Brain microvascular endothelial cell (primary cell): ENCODE data around the gene ELL2.

Experiments used
- DNase-seq: peaks from one replicate; pipeline ENCODE4 v3.0.0-alpha.2; 2020
- H3K27ac ChIP-seq: fragments of 250-450 bp; sonication (Bioruptor Pico); 2 replicates; pipeline ENCODE4 v1.5.1; 2020; ENCODE audit warnings: mild to moderate bottlenecking, moderate library complexity
- H3K27me3 ChIP-seq: fragments of 250-450 bp; sonication (Bioruptor Pico); replicated peaks from 2 replicates; pipeline ENCODE4 v1.5.1; 2020; ENCODE audit warnings: mild to moderate bottlenecking
- H3K36me3 ChIP-seq: fragments of 250-450 bp; sonication (Bioruptor Pico); replicated peaks from 2 replicates; pipeline ENCODE4 v1.5.1; 2020; ENCODE audit warnings: mild to moderate bottlenecking
- H3K4me3 ChIP-seq: 2 replicates; pipeline ENCODE4 v1.5.1; 2011; ENCODE audit warnings: low read depth, mild to moderate bottlenecking, control low read depth, low read length, moderate library complexity
- in situ Hi-C: cut with HindIII; loops from 2 replicates; pipeline ENCODE4 v1.10.0; 2017; ENCODE audit warnings: low sequenced_read_pairs, low pct_ligation_motif_present
- TF ChIP-seq, protein P1 (sequence below): IDR thresholded peaks from 2 replicates; pipeline ENCODE4 v1.5.1; 2011; ENCODE audit warnings: low read depth, mild to moderate bottlenecking, moderate library complexity, low read length, control low read depth, inconsistent platforms; ENCODE audit errors: missing control alignments

The ELL2 gene

DNA sequence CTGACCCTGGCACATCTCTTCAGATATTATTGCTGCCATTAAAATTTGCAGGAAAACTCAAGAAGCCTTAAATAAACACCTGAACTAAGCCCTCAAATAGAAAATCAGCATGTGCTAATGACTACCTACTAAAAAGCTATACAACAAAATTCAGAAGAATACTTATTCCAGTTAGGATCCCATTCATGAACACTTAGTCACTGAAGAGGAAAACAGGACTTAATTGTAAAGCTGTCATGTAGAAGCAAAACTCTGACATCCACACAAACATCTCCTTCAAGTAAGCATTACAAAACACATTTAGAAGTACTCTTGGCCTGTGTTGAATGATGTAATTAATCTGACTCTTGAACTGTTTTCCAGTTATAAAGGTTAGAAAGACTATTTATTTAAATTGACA, 19.9 kb downstream of the ELL2 start:
- in situ Hi-C loops = no loop called here
- TF ChIP-seq, protein P1, sequence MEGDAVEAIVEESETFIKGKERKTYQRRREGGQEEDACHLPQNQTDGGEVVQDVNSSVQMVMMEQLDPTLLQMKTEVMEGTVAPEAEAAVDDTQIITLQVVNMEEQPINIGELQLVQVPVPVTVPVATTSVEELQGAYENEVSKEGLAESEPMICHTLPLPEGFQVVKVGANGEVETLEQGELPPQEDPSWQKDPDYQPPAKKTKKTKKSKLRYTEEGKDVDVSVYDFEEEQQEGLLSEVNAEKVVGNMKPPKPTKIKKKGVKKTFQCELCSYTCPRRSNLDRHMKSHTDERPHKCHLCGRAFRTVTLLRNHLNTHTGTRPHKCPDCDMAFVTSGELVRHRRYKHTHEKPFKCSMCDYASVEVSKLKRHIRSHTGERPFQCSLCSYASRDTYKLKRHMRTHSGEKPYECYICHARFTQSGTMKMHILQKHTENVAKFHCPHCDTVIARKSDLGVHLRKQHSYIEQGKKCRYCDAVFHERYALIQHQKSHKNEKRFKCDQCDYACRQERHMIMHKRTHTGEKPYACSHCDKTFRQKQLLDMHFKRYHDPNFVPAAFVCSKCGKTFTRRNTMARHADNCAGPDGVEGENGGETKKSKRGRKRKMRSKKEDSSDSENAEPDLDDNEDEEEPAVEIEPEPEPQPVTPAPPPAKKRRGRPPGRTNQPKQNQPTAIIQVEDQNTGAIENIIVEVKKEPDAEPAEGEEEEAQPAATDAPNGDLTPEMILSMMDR = no peak
- H3K4me3 ChIP-seq = no peak overlapping the region
- H3K36me3 ChIP-seq = no peaks in the 10 kb centered on the region
- H3K27ac ChIP-seq = no peak overlapping the region
- DNase-seq = no peak
- H3K27me3 ChIP-seq = no peaks in the 10 kb centered on the region

DNA sequence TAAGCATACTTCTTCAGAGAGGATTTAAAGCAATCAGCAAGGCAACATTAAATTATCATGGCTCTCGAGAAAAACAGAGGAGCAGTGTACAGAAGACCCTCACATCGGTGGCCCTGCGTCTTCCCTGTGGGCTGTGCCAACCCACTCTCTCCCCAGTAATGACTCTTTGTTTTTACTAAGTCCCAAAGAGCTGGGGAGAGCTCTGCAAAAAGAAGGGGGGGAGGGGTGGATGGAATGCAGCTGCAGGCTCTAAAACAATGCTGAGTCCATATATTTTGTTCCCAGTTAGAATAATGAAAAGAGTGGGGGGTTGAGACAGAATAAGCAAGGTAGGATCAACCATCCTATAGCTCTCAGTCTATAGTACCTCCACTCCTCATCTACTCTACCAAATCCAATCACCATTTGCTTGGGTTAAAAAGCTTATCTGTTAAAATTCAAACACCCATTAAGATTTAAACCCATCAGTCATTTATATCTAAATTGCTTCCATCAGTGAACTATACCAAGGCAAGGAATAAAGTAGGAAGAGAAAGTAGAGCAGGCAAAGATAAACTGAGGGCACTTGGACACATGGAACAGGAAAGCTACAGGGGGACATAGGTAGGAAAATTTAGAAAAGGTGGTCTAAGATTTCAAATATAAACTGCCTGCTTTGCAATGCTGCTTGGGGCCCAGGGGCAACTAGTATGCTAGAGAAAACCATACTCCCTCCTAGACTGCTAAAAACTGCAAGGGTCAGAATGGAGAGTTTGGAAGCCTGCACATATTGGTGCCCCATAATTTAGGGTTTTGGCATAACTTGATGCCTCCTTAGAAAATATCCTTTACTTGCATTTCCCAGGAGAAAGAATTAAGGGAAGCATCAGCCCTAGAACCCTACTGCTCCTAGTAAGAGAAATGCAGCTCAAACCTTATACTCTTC, 20.6 kb downstream of the ELL2 start:
- DNase-seq = peak; percentile 40
- TF ChIP-seq, protein P1 = no peak
- H3K27ac ChIP-seq = no peak overlapping the region
- H3K27me3 ChIP-seq = no peaks in the 10 kb centered on the region
- H3K36me3 ChIP-seq = no peaks in the 10 kb centered on the region
- in situ Hi-C loops = no loop called here
- H3K4me3 ChIP-seq = no peak overlapping the region

DNA sequence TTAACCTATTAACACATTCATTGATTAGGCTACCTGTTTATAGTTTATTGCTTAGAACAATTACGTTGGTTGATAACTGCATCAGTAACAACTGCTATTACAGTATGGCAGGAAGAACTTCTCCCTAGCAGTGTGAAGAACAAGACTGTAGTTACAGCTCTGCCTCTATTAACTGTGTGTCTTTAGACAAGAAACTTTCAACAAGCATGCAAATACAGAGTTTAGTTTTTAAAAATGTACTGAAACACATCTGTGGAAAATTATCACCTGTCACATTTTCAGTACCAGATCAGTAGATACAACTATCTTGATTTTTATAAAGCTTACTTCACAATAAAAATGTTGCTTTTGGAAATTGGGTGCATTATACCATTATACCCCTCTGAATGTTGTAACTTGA, 22.2 kb downstream of the ELL2 start:
- Histone ChIP-seq H3K36me3 (no peaks in the 10 kb centered on the region), H3K27me3 (no peaks in the 10 kb centered on the region), H3K4me3 (no peak overlapping the region), H3K27ac (no peak overlapping the region)
- DNase-seq = no peak
- TF ChIP-seq, protein P1 = no peak
- in situ Hi-C loops = no loop called here

DNA sequence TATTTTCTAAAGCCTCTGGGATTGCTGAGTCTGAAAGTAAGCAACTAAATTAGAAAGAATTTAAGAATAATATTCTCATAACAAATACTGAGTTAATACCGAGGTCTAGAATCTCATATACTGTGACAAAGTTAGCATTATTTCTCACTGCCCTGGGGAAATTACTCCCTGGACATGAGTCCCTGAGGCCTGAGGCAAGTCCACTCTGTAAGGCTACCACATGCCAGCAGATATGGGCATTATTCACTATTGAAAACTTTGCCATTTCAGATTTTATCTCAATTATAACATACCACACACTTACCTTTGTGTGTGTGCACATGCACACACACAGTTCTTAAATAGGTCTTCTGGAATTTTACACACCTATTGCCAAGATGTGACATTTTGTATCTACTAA, 22.9 kb downstream of the ELL2 start:
- Histone ChIP-seq H3K27ac (no peak overlapping the region), H3K36me3 (no peaks in the 10 kb centered on the region)

DNA sequence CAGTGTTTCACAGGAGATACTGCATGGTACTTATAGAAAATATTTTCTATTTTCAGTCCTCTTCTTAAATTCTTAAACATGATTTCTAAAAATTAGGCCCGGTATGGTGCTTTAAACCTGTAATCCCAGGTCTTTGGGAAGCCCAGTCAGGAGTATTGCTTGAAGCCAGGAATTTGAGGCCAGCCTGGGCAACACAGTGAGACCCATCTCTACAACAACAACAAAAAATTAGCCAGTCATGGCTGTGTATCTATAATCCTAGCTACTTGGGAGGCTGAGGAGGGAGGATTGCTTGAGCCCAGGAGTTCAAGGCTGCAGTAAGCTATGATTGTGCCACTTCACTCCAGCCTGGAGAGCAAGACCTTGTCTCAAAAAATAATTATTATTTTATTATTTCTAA, 23.3 kb downstream of the ELL2 start:
- H3K27me3 ChIP-seq = no peaks in the 10 kb centered on the region
- H3K4me3 ChIP-seq = no peak overlapping the region
- in situ Hi-C loops = no loop called here
- TF ChIP-seq, protein P1 = no peak
- DNase-seq = no peak
- H3K36me3 ChIP-seq = no peaks in the 10 kb centered on the region
- no peak overlapping the region for H3K27ac ChIP-seq

More for the DNA sequence above, 22.9 kb downstream of the ELL2 start:
- DNase-seq = no peak
- TF ChIP-seq, protein P1 = no peak
- Histone ChIP-seq H3K27me3 (no peaks in the 10 kb centered on the region), H3K4me3 (no peak overlapping the region)
- in situ Hi-C loops = no loop called here

DNA sequence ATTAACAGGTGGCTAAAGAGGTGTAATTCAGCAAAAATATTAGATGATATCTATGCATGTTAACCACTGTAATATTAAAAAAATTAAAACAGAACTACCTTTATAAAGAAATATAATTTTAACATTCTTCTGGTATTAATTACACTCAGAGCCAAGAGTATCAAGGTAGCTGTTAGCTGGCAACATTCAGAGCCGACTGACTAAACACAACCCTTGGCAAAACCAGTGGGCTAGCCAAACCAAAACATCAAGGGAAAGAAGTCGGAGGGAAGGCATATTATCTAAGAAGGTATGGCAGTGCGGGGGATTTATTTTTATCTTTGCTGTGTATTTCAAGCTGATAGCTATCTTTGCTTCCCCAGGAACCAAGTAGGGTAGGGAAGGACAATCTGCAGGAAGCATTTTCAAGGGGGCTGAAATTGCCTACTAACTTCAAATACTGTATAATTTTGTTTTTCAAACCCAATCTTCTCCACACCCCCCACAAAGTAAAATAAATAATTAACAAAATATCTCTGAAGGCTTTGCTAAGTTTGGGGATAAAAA, 24.0 kb downstream of the ELL2 start:
- TF ChIP-seq, protein P1 = no peak
- in situ Hi-C loops = no loop called here
- no peak overlapping the region for H3K27ac ChIP-seq
- no peaks in the 10 kb centered on the region for H3K36me3 ChIP-seq
- no peak overlapping the region for H3K4me3 ChIP-seq
- H3K27me3 ChIP-seq = no peaks in the 10 kb centered on the region
- DNase-seq = no peak
